HK-2 (cell line): ENCODE results near the gene DHDDS.
A peak's percentile ranks its signal among the peaks of the same experiment; 100 is the strongest.
"Not testable (repeated sequence)": the region's sequence is repeated elsewhere in the genome, so short reads cannot be mapped to it uniquely, and the experiment has no call there.

Source experiments
- DNase-seq: peaks from one replicate; pipeline ENCODE4 v3.0.0-alpha.2; 2018; ENCODE audit not compliant: unreplicated experiment

The DHDDS gene

DNA sequence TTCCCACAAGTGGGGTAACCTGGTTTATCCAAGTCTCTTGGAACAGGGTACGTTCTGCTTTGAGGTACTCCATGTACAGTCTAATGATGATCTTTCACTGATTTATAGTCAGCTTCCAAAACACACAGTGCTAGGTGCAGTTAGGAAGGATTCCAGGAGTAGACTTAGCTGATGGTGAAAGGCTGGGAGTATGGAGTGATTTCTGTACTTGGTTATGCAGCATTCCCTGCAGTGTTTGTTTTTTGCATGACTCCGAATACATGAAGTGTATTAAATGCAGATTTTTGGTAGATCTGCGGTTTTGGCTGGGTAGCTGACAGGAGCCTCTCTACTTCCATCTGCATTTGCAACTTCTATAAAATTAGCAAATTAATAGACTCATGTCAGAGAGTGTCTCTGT lies 43.9 kb downstream of the DHDDS start:
- no peak for DNase-seq

DNA sequence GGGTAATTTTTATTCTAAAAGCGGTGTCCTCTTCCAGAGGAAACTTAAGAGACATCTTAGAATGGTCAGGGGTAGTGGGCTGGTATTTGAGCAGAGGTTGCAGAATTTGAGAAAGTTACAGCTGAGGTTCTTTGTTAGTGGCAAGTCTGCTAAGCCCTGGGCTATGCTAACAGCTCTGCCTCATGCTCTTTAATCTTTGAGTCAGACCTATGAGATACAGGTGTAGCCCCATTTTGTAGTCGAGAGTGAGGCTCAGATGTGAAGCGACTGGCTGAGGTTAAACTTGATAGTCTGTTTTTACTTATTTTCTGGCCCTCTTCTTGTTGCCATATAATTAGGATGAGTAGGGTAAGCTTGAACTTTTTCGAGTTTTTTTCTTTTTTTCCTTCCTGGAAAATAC lies 44.8 kb downstream of the DHDDS start:
- no peak for DNase-seq

DNA sequence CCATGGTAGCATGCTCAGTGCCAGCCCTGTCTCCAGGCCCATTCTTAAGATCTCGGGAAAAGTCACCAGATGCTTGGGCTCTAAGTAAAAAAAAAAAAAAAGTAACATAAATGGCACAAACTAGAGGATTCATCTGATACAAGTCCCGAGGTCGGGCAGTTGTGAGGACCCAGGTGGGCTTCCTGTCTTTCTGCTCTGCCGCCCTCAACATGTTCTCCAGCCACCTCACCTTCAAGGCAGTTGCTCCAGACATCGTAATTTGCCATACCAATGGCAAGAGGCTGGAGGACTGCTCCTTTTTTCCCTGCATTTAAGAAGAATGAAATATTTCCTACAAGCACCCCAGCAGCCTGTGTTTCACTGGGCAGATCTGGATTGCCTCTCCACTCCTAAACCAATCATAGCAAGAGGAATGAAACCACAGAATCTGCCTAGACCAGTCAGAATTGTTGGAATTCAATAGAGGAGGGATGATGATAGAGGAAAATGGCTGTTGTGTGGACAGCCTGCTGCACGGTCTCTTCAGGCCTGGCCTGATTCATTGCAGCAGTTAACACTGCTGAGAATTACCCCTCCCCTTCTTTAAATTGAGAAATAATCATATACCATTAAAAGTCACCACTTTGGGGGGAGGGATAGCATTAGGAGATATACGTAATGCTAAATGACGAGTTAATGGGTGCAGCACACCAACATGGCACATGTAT lies 45.5 kb downstream of the DHDDS start:
- no peak for DNase-seq

DNA sequence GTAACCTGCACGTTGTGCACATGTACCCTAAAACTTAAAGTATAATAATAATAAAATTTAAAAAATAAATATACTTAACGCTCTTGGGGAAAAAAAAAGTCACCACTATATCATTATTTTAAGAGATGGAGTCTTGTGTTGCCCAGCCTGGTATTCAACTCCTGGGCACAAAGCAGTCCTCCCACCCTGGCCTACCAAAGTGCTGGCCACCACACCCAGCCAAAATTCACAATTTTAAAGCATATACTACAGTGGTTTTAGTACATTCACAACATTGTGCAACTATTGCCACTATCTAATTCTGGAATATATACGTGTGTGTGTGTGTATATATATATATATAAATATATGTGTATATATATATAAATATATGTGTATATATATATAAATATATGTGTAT lies 46.0 kb downstream of the DHDDS start:
- no peak for DNase-seq

DNA sequence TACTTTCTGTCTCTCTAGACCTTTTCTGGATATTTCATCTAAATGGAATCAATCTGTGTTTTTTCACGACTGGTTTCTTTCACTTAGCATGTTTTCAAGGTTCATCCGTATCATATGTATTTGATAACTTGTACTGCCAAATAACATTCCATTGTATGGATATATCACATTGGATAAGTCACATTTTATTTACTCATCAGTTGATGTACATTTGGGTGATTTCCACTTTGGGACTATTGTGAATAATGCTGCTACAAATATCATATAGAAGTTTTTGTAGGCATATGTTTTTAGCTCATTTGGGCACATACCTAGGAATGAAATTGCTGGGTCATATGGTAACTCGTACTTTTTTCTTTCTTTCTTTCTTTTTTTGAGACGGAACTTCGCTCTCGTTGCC lies 46.9 kb downstream of the DHDDS start:
- DNase-seq: no peak

DNA sequence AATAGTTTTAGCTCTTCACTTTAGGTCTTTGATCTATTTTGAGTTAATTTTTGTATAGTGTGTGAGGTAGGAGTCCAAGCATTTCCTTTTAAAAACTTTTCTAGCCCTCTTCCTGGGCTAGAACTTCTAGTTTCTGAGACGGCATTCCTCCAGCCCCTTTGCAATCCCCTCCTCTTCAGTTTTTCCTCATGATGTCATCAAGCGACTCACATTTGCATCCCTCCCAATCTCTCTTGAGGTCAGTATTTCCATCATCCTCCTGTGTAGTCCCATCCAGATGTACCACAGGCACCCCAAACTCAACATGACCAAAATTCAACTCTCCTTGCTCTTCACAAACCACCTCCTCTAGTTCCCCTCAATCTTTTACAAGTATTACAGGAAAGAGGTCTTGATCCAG lies 50.8 kb downstream of the DHDDS start:
- DNase-seq: no peak

DNA sequence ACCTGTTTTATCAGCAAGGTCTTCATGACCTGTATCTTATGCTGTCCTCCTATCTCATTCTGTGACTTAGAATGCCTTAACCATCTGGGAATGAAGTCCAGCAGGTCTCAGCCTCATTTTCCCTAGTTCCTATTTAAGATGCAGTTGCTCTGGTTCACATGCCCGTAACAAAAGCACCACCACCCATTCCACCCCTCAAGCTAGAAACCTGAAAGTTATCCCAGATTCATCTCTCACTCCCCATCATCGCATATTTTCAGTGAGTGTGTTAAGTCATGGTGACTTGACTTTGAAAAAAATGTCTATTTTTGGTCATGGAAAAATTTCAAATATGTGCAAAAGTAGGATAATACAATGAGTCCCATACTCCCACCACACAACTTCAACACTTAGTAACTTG lies 51.9 kb downstream of the DHDDS start:
- no peak for DNase-seq

DNA sequence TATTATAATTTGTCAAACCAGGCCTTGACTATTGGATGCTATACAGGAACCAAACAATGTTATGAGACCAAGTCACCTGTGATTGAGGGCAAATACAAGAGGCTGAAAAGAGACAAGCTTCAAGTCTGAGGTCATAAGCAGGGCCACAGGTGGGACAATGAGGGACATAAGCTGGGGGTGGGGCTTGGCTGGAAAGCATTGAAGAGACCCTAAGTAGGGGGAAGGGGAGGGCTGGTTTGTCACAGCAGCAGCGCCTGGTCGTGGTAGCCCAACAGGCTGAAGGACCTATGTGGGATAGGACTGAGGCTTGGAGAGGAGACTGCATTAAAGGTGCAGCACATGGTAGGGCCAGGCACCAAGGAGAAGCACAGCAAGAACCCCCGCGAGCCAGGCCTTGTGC lies 58.0 kb downstream of the DHDDS start:
- no peak for DNase-seq

DNA sequence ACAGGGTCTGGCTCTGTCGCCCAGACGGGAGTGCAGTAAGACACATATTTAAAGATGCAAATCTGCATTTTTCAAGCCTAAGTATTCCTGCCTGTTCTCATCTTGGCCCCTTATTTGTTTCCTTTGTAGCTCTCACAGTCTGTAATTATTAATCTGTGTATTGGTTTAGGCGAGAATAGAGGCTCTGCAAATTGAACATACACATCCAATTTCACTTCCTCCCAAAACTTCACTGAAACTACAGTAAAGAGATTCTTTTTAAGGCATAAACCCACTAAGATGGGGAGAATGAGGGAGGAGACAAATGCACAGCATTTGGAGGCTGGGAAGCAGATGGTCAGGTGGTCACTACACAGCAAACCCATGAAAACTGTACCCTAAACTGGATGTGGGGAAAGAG lies 61.1 kb downstream of the DHDDS start:
- DNase-seq: no peak

DNA sequence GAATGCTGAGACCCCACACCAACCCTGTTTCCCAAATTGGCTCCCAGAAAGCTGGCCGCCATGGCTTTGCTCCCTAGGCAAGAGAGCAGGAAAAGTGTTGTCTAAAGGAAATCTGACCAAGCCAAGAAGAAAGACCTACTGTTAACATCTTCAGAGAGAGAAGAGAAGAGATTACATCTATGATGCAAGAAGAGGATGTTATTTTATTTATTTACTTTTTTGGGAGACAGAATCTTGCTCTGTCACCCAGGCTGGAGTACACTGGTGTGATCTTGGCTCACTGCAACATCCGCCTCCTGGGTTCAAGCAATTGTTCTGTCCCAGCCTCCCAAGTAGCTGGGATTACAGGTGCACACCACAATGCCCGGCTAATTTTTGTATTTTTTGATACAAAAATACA lies 61.8 kb downstream of the DHDDS start:
- DNase-seq: no peak

DNA sequence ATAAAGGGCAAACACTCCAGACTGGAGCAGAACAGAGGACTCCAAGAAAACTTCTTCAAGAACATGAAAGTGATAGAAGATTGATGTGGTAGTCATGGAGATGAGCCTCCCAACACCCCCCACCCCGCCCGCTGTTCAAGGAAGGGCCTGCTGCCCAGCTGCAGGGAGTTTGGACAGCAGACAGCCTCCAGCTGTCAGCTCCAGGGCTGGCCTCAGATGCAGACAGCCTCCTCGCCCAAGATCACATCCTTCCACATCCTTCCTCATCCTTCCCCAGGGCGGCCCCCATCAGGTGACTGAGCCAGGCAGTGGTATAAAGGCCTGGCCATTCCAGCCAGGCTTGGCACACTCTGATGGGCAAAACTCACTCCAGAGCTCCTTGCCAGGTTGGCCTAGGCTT lies 64.7 kb downstream of the DHDDS start:
- no peak for DNase-seq

DNA sequence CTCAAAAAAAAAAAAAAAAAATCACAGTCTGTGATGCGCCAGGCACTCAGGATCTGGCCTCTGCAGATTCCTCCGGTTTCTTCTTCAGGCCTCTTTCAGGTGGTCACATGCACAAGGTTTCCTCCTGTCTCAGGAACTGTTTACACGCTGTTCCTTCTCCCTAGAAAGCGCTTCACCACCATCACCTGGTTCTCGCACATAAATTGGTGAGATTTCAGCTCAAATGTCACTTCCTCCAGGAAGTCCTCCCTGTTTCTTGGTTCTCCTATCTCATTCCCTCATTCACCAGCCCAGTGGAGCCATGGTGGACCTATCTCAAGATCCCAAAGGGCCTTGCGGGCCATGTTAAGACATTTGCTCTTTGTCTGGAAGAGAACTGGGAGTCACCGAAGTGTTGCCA lies 66.8 kb downstream of the DHDDS start:
- DNase-seq: no peak

DNA sequence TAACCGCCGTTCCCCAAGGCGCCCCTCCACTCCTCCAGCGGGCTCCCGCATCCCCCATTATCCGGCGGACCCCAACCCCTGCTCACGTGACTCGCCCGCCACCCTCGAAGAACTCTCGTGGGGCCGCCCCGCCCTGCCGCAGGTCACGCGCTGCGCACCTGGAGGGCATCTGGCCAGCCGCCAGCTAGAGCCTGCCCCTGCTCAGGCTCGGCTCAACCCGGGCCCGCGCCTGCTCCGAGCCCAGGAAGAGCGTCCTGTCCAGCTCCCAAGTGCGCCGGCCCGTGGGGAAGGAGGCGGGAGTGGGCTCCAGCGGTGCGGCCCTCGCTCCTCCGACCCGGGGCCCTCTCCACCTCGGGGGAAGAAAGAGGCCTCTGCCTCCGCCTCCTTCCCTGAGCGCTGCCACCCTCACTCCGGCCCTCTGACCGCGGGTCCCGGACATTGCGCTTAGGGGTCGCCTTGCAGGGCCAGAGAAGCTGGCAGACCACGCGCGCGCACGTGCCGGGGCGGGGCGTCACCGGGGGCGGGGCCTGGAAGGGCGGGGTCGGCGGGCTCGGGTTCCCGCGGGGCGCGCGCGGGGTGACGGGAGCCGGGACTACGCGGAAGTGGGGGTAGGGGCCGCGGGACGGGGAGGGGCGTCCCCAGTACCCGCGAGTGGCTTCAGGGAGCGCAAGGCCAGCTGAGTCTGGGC lies 68.5 kb downstream of the DHDDS start:
- DNase-seq: peak; percentile 94

DNA sequence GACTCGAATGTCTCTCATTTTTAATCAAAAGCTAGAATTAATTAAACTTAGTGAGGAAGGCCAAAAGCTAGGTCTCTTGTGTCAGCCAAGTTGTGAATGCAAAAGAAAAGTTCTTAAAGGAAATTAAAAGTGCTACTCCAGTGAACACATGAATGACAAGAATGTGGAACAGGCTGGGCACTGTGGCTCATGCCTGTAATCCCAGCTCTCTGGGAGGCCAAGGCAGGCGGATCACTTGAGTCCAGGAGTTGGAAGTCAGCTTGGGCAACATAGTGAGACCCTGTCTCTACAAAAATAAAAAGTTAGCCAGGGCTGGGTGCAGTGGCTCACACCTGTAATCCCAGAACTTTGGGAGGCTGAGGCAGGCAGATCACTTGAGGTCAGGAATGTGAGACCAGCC lies 78.6 kb downstream of the DHDDS start:
- DNase-seq: peak; percentile 47

DNA sequence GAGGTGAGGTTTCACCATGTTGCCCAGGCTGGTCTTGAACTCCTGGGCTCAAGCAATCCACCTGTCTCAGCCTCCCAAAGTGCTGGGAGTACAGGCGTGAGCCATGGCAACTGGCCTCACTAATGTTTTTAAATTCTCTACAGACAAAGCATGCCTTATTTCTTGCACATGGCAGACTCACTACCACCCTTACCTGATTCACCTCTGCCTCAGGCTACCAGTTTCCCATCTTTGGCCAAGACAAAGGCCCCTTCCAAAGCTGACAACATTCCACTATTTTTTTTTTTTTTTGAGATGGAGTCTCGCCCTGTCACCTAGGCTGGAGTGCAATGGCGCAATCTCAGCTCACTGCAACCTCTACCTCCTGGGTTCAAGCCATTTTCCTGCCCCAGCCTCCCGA lies 83.7 kb downstream of the DHDDS start:
- DNase-seq: not testable (repeated sequence)

DNA sequence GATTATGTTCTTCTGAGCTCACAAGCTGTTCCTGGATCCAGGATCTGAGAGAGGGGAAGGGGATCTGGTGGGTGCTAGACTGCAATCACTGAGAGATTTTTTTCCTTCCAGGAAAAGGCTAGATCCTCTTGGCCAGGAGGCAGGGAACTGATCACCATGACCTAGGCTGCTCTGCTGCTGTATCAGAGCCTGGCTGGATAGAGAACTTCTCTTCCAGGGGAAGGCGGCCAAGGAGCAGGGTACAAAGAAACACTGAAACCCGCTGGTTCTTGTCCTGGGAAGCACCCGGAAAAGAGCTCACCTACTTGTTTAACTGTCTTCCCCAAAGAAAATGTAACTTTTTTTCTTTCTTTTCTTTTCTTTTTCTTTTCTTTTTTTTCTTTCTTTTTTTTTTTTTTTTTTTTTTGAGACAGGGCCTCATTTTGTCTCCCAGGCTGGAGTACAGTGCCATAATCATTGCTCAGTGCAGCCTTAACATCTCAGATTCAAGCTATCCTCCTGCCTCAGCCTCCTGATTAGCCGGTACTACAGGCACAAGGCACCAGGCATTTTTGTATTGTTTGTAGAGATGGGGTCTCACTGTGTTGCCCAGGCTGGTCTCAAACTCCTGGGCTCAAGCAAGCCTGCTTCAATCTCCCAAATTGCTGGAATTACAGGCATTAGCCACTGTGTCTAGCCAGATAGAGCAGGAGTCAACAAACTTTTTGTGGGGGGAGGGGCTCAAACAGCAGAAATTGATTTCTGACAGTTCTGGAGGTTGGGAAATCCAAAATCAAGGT lies 85.1 kb downstream of the DHDDS start:
- no peak for DNase-seq

DNA sequence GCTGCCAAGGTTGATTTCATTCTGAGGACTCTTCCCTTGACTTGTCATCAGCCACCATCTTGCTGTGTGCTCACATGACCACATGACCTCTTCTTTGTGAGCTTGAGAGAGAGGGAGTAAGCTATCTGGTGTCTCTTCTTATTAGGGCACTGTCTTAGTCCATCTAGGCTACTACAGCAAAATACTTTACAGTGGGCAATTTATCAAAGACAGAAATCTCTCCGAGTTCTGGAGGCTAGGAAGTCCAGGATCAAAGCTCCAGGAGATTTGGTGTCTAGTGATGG lies 85.6 kb downstream of the DHDDS start:
- no peak for DNase-seq

DNA sequence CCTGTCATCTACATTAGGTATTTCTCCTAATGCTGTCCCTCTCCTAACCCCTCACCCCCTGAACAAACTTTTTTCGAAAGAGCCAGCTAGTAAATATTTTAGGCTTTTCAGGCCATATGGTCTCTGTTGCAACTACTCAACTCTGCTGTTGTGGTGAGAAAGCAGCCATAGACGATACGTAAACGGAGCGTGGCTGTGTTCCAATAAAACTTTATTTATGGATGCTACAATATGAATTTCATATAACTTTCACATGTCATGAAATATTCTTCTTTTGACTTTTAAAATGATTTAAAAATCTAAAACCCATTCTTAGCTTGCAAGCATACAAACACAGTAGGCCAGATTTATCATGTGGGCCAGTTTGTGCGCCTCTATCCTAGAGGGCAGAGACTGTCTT lies 86.2 kb downstream of the DHDDS start:
- DNase-seq: no peak

DNA sequence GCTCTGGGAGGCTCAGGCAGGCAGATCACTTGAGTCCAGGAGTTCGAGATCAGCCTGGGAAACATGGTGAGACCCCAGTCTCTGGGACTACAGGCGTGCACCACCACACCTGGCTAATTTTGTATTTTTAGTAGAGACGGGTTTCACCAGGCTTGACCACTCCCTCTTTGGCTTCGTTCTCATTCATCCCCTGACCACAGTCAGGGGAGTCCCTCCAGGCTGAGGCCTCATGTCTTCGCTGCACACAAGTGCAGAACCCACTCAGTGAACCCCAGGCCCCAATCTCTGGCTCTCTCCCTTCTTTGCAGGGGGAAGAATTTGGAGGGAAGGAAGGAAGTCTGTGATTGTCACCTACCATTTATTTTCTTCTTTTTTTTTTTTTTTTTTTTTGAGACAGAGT lies 88.2 kb downstream of the DHDDS start:
- no peak for DNase-seq
